Measurements from ENCODE around the gene SORCS3.

- TF ChIP-seq EP300 (IDR thresholded peaks at IDR 0.05; ENCODE audit: borderline replicate concordance in 1 of 2, control insufficient read depth in 1 of 2, low read depth in 2 of 2, low read length in 2 of 2) (no peak), NR2C2 (IDR thresholded peaks at IDR 0.05; ENCODE audit: borderline replicate concordance, control insufficient read depth, insufficient read length, low read depth) (no peak), MXI1 (IDR thresholded peaks at IDR 0.05; ENCODE audit: low read depth, low read length) (no peak), REST (IDR thresholded peaks at IDR 0.05; ENCODE audit: low read depth, low read length) (no peak), FOXM1 (IDR thresholded peaks at IDR 0.05; ENCODE audit: low read depth, low read length) (no peak), POLR2A (IDR thresholded peaks at IDR 0.05; ENCODE audit: low read depth, low read length) (no peak), E2F4 (IDR thresholded peaks at IDR 0.05; ENCODE audit: low read depth, low read length) (no peak), CHD2 (IDR thresholded peaks at IDR 0.05; ENCODE audit: borderline replicate concordance, low read depth, low read length) (no peak), MYC (IDR thresholded peaks at IDR 0.05; ENCODE audit: insufficient read depth, insufficient read length, insufficient replicate concordance, low read length, severe bottlenecking) (no peak), HDGF (IDR thresholded peaks at IDR 0.05) (no peak), CREB1 (IDR thresholded peaks at IDR 0.05; ENCODE audit: low read depth) (no peak)
- TF ChIP-seq, protein P1, sequence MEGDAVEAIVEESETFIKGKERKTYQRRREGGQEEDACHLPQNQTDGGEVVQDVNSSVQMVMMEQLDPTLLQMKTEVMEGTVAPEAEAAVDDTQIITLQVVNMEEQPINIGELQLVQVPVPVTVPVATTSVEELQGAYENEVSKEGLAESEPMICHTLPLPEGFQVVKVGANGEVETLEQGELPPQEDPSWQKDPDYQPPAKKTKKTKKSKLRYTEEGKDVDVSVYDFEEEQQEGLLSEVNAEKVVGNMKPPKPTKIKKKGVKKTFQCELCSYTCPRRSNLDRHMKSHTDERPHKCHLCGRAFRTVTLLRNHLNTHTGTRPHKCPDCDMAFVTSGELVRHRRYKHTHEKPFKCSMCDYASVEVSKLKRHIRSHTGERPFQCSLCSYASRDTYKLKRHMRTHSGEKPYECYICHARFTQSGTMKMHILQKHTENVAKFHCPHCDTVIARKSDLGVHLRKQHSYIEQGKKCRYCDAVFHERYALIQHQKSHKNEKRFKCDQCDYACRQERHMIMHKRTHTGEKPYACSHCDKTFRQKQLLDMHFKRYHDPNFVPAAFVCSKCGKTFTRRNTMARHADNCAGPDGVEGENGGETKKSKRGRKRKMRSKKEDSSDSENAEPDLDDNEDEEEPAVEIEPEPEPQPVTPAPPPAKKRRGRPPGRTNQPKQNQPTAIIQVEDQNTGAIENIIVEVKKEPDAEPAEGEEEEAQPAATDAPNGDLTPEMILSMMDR (IDR thresholded peaks at IDR 0.05 in 2 of 3, conservative IDR thresholded peaks at IDR 0.05 in 1 of 3; ENCODE audit: control insufficient read depth in 2 of 3, extremely low read depth in 1 of 3, insufficient read depth in 1 of 3, low read depth in 3 of 3, low read length in 3 of 3) = no peak
- TF ChIP-seq, protein P2, sequence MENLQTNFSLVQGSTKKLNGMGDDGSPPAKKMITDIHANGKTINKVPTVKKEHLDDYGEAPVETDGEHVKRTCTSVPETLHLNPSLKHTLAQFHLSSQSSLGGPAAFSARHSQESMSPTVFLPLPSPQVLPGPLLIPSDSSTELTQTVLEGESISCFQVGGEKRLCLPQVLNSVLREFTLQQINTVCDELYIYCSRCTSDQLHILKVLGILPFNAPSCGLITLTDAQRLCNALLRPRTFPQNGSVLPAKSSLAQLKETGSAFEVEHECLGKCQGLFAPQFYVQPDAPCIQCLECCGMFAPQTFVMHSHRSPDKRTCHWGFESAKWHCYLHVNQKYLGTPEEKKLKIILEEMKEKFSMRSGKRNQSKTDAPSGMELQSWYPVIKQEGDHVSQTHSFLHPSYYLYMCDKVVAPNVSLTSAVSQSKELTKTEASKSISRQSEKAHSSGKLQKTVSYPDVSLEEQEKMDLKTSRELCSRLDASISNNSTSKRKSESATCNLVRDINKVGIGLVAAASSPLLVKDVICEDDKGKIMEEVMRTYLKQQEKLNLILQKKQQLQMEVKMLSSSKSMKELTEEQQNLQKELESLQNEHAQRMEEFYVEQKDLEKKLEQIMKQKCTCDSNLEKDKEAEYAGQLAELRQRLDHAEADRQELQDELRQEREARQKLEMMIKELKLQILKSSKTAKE (IDR thresholded peaks at IDR 0.05; ENCODE audit: low read depth, poor library complexity, severe bottlenecking) = no peak
- TF ChIP-seq, protein P3, sequence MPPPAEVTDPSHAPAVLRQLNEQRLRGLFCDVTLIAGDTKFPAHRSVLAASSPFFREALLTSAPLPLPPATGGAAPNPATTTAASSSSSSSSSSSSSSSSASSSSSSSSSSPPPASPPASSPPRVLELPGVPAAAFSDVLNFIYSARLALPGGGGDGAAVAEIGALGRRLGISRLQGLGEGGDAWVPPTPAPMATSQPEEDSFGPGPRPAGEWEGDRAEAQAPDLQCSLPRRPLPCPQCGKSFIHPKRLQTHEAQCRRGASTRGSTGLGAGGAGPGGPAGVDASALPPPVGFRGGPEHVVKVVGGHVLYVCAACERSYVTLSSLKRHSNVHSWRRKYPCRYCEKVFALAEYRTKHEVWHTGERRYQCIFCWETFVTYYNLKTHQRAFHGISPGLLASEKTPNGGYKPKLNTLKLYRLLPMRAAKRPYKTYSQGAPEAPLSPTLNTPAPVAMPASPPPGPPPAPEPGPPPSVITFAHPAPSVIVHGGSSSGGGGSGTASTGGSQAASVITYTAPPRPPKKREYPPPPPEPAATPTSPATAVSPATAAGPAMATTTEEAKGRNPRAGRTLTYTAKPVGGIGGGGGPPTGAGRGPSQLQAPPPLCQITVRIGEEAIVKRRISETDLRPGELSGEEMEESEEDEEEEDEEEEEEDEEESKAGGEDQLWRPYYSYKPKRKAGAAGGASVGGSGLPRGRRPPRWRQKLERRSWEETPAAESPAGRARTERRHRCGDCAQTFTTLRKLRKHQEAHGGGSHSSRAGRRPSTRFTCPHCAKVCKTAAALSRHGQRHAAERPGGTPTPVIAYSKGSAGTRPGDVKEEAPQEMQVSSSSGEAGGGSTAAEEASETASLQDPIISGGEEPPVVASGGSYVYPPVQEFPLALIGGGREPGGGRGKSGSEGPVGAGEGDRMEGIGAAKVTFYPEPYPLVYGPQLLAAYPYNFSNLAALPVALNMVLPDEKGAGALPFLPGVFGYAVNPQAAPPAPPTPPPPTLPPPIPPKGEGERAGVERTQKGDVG (CRISPR knock-in tag; IDR thresholded peaks at IDR 0.05) = no peak
Observed at GRCh38 chr10:104989880-104990279, 348.8 kb downstream of the SORCS3 start.

Data from GM12878 (cell line).